Measurements from ENCODE around the gene CCDC142.
A peak's percentile ranks its signal among the peaks of the same experiment; 100 is the strongest.
"Not testable (repeated sequence)": the region's sequence is repeated elsewhere in the genome, so short reads cannot be mapped to it uniquely, and the experiment has no call there.

Gene CCDC142

DNA sequence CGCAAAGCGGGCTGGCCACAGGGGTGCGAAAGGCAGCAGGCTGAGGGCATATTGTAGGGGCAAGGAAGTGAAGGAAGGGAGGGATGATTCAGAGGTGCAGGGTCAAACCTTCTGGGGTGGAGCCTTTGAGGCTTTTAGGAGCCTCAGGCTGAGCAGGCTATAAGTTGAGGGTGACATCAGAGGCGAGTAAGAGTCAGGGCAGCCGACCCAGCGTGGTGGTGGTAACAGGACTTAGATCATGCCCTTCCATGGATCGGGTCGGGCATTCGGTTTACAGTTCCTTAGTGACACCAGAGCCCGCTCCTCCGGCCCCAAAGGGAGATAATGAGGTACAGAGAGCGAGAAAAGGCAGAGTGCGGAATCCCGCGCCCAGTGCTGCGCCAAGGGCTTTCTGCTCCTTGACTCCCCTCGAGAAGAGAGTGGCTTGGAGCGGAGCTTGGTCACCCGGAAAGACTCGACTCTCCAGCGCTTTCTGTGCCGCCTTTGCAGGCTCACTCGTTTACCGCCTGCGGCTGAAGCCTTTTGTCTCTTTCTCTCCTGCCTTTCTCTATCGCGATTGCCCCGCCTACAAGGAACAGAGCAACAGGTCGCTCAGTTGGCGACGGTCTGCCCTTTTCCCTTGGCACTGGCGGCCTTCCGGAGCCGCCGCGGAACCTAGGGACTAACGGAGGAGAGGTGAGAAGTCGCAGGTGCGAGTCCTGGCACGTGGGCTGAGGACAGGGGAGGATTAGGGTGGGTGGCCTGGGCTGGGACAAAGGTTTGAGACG lies 15.9 kb upstream of the CCDC142 start:
- peak; percentile 66 for DNase-seq

DNA sequence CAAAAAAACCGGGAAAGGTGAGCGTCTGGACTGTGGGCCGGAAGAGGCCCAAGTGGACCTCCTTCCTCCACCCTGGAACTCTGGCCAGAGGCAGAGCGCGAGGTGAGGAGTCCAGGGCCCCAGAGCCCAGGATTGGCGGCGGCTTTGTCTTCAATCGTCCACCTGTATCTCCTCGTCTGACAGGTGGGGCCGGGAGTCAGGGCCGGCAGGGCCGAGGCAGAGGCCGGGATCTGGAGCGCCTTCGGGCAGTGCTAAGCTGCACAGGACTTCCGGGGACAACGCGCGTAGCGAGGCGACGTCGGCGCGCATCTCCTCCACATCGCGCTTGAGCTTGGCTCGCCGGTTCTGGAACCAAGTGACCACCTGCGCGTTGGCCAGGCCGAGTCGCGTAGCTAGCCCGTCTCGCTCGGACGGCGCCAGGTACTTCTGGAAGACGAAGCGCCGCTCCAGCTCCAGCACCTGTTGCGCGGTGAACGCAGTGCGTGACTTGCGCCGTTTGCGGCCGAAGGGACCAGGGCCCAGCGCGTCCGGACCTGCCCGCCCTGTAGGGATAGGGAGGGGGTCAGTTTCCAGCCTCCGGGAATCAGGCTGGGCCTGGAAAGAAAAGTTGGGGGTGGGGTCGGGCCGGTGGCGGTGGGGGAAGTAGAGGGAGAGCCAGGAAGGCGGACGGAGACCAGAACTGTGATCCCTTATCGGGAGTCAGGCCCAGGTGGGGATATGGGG lies 15.1 kb upstream of the CCDC142 start:
- peak; percentile 56 for DNase-seq

DNA sequence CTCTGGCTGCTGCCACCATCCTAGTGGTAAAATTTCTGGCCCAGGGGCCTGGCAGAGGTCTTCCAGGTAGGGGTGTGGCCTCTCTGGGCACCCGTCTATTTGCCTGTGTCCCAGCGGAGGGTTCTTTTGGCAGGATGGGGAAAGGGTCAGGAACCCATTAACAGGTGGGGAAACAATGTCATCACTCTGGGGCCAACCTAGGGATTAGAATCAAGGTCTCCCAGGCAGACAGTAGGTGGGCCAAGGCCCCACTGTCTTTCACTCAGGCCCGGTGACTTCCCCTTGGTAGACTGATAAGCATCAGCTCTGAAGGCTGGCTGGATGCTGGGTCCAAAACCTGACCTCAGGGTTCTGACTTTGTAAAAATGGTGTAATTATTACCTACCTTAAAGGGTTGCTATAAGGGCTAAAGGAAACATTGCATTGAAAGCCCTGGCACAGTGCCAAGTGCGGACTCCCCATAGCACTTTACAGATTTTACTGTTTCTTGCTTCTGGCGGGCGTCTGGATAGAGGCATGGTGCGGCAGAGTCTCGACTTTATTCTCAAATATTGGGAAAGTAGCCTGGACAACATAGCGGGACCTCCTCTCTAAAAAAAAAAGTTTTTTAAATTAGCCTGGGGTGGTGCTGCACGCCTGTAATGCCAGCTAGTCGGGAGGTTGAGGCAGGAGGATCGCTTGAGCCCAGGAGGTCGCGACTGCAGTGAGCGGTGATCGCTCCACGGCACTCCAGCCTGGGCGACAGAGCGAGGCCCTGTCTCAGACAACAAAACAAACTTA lies 14.4 kb upstream of the CCDC142 start:
- no peak for DNase-seq

DNA sequence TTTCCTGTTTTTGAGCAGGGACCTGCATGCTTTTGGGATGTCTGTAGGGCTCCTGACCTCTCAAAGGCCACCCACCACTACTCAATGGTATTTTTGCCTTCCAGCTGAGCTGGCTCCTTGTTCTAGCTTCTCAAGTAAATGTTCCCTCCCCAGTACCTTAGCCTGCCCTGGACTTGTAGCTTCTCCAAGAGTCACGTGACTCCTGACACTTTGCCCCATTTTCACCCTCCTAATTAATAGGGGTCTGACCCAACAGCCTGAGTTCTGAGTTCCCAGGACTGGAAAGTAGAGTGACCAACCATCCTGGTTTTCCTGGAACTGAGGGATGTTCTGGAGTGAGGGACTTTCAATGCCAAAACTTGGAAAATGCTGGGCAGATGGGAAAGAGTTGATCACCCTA lies 12.6 kb upstream of the CCDC142 start:
- no peak for DNase-seq

DNA sequence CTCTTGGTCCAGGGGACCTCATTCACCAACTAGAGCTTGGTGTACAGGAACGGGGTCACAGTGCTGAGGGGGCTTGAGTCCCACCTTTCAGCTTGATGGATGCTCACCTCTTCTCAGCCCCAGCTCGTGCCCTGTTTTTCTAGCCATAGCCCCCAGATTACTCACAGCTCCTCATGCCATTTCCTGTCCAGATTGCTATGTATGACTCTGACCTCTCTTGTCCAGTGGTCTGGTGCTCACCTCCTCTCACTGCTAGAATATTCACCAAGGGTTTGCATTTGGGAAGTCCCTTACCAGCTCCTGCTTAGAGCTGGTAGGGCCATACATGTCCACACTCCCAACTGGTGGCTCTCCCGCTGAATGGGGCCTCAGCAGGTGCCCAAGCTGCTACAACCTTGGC lies 10.7 kb upstream of the CCDC142 start:
- no peak for DNase-seq

DNA sequence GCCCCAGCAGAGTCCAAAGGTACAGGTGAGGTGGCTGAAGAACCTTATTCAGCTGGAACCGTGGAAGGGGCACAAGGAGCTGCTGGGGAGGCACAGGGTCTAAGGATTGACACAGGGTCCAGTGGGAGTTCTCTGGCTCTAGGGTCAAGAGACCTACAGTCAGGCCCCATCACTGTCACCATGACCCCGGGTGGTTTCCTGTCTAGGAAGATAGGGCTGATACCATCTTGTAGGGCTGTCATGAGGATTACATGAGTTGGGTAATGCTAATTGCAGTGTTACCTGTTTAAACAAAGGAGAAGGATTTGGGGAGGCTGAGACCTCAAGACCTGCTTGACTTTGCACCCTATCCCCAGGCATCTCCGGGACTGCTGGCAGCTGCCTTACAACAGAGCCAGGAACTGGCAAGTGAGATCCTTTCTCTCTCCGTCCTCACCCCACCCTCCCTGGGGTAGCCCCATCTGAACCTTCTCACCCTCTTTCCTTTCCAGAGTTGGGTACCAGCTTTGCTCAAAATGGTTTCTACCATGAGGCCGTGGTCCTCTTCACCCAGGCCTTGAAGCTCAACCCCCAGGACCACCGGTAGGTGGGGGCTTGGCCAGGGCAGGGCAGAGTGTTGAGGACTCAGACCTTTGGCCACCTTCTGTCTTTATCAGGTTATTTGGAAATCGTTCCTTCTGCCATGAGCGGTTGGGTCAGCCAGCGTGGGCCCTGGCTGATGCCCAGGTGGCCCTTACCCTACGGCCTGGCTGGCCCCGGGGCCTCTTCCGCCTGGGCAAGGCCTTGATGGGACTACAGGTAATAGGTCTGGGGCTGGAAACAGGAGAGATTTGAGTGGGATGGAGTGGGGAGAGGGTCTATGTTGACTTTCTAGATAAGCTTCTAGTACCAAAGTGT lies 9.1 kb upstream of the CCDC142 start:
- DNase-seq, result no peak

DNA sequence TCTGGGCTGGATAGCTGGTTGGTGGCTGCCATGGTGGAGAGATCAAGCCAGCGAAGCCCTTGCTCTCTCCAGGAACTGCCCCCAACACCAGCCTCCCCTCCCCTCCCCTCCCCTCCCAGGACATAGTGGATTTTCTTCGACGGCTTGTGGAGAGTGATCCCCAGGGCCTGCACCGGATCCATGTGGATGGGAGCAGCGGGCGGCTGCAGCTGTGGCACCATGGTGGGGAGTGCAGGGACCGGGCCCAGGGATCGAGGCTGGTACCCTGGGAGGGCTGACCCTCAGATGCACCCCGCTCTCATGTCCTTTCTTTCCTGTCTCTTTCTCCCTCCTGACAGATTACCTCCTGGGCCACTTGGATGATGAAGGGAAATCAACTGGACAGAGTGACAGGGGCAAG lies 7.1 kb upstream of the CCDC142 start:
- no peak for DNase-seq

DNA sequence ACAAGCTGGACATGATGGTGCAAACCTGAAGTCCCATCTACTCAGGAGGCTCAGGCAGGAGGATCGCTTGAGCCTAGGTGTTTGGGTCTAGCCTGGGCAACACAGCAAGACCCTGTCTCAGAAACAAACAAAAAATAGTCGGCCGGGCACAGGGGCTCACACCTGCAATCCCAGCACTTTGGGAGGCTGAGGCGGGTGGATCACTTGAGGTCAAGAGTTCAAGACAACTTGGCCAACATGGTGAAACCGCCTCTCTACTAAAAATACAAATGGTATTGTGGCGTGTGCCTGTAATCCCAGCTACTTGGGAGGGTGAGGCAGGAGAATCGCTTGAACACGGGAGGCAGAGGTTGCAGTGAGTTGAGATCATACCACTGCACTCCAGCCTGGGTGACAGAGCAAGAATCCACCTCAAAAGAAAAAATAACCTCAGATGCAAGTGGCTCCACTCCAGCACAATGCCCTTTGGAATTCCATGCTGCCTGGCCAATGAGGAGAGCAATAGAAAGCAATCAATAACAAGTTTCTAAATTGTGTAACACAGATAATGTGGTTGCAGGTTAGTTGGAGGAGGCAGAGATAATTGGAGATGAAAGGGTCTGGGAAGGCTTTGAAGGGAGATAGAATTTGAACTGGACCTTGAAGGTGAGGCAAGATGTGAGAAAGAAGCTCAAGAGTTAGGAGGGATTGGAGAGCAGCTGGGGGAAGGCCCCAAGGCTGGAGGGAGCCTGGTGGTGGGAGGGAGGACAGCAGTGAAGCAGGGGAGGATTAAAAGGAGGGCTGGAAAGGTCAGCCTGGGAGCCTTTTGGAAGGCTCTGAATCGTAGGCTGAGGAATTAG lies 6.1 kb upstream of the CCDC142 start:
- no peak for DNase-seq

DNA sequence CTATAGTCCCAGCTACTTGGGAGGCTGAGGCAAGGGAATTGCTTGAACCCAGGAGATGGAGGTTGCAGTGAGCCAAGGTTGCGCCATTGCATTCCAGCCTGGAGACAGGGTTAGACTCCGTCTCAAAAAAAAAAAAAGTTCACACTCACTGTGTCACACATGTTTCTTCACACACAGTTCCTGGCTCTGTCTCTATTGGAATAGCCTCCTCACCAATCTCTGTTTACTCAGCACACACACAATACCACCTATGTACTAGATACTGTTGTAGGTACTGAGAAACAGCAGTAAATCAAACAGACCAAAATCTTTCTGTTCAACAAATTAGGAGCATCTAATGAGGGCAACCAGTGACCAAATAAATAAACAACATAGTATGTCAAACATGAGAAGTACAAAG lies 3.3 kb upstream of the CCDC142 start:
- no peak for DNase-seq

DNA sequence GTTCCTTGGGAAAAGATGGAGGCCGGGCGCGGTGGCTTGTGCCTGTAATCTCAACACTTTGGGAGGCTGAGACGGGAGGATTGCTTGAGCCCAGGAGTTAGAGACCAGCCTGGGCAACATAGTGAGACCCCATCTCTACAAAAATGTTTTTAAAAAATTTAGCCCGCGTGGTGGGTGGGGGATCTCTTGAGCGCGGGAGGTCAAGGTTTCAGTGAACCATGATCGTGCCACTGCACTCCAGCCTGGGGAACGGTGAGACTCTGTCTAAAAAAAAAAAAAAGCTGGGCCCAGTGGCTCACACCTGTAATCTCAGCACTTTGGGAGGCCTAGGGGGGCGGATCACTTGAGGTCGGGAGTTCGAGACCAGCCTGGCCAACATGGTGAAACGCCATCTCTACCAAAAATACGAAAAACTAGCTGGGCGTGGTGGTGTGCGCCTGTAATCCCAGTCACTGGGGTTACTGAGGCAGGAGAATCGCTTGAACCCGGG lies 922 bp upstream of the CCDC142 start:
- not testable (repeated sequence) for DNase-seq

DNA sequence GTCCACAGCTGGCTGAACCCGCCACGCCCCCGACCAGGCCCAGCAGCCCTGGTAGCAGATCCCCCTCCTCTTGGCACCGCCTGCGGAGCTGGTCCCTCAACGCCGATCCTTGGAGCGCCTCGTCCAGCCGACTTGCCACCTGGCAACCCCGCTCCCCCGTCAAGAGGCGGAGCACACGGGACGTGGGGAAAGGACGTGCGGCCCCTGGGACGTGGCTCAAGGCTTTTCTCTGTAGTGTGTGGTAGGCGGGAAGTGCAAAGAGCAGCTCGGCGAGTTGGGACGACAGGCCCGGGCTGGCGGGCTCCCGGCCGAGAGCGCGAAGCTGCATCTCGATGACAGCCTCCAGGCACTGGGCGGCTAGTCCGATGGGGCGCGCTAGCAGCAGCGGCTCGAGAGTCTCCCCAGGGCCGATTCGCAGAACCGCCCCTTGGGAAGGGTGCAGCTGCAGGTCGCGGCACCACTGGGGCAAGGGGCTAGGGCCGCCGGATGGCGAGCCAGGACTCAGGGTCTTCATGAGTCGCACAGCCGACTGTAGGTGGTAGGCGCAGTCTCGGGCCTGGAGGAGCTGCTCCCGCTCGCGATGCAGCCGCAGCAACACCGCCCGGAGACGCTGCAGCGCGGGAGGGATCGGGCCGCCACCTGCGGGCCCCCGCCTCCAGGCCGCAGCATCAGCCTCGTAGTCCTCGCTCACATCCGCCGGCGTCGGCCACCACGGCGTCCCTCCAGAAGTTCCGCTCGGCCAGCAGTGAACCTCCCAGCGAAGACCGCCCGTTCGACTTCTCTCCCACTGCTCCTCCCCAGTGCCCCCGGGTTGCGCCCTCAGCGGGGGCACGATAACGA lies 617 bp downstream of the CCDC142 start:
- peak; percentile 84 for DNase-seq

DNA sequence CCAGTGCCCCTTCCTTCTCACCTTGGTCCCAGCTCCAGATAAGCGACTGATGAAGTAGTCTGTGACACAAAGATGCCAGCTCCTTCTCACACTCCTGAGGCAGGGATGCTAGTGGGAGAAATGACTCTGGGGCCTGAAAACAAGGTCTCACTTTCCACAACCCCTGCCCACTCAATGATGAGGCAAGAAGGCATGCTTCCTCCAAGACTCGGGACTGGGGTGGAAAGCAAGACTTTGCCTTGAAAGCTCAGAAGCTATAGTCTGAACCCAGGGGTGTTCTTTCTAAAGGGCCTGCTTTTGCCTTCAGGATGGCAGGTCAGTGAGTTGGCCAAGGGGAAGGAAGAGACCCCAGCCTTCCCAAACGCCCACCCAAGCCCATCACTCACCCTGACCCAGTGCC lies 1.4 kb downstream of the CCDC142 start:
- no peak for DNase-seq

DNA sequence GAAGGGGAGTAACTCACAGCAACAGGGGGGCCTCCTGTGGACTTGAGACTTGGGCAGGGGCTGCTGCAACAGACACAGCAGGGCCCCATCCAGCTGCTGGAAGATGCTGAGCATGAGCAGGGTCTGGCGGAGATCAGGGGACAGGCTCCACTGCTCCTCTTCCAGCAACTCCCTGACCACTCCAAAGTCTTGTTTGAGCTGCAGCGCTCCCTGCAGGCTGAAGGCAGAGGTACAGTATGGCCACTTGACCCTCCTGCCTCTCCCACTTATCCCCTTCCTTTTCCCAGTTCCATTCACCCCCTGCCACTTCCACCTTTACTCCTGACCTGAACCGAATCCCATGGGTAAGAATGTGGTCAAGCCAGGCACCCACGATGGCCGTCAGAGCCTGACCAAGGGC lies 7.9 kb downstream of the CCDC142 start:
- no peak for DNase-seq

DNA sequence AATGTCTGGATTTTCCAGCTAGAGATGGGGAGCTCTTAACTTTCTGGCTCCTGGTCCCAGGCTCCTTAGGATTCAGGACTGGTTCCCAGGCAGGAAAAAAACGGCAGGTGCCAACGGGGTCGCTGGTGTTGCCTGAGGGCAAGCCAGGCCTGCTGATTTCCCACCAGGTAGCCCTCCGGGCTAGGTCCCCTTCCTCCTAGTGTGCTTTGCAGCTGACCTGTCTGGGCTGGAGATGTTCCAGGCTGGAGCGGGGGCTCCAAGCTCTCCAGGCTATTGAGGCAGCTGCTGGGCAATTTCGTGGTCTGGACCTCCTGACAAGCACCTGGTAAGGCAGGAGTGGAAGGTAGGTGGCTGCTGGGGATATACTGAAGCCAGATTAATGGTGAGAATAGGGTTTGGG lies 8.3 kb downstream of the CCDC142 start:
- DNase-seq, result no peak

DNA sequence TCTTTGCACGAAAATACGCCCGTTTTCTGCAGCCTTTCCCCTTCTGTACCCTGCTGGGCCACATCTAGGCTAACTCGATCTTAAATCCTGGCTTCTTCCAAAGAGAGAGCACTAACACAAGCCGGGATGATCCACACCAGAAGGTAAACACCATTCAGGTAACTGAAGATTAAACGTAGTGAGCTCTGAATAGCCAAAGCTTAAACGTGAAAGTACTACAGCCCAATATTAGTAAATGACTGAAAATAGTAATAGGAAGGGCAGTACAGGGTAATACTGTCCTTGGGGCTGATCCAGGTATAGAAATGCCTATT lies 9.9 kb downstream of the CCDC142 start:
- no peak for DNase-seq

DNA sequence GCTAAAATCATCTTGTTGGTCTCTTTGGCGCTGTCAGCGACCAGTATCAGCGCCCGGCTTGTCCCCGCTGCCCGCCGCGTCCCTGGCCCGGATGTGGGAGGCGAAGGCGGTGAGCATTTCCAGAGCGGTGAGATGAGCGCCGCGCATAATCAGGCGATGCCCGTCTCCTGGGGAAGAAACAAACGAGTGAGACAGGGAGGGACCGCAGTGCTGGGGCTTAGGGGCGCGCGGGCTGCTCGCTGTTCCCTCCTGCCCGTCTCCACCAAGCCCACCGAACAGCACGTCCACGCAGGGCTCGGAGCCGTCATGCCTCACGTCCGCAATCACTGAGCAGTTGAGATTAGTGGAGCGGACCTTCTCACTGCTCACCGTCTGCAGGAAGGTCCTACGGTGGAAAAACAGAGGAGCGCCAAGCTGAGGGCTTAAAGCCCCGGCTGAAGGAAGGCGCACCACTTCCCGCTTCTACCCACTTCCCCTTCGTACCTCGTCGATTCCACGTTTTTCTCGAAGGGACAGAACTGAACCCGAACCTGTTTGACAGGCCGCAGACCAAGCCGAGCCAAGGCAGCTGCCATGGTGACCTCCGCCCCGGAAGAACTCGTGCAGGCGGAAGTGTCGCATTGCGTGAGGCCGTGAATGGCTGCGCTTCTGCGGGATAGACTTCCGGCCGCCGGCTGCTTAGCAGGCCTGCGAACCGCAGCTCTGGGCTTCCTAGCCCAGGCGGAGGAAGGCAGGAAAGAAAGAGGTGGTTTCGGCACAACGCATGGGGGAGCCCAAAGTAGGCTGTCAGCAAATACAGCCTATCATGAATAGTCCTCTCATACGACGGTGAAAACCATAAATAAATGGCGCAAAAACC lies 10.5 kb downstream of the CCDC142 start, which contains the start of gene MRPL53:
TSS of gene MRPL53 (minus strand) at position 595 of the 859 bp plus-strand sequence. CDS start at position 575, 20 bp downstream.
- peak; percentile 98 for DNase-seq

DNA sequence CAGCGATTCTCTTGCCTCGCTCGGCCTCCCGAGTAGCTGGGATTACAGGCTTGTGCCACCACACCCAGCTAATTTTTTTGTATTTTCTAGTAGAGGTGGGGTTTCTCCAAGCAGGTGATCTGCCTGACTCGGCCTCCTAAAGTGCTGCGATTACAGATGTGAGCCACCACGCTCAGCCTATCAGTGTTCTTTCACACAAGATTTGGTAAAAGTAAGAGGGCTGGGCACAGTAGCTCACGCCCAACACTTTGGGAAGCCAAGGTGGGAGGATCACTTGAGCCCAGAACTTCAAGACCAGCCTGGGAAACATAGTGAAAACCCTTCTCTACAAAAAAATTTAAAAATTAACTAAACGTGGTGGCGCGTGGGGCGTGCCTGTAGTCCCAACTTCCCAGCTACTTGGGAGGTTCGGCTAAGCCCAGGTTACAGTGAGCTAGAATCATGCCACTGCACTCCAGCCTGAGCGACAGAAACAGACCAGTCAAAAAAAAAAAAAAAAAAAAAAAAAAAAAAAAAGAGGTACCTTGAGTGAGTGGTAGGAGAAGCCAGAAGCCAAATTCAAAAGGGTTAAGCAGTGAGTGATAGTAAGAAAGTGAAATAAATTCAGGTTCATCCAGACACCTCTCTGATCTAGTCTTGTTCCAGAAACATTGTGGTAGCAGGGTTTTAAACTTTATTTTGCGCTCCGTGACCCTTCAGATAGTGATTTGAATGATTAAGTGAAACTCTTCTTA lies 11.3 kb downstream of the CCDC142 start:
- no peak for DNase-seq

DNA sequence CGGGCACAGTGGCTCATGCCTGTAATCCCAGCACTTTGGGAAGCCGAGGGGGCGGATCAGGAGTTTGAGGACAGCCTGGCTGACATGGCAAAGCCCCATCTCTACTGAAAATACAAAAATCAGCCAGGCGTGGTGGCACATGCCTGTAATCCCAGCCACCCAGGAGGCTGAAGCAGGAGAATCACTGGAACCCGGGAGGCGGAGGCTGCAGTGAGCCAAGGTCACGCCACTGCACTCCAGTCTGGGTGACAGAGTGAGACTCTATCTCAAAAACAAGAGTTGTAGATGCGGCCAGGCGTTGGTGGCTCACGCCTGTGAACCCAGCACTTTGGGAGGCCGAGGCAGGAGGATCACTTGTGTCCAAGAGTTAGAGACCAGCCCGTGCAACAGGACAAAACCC lies 12.1 kb downstream of the CCDC142 start:
- DNase-seq, result not testable (repeated sequence)

DNA sequence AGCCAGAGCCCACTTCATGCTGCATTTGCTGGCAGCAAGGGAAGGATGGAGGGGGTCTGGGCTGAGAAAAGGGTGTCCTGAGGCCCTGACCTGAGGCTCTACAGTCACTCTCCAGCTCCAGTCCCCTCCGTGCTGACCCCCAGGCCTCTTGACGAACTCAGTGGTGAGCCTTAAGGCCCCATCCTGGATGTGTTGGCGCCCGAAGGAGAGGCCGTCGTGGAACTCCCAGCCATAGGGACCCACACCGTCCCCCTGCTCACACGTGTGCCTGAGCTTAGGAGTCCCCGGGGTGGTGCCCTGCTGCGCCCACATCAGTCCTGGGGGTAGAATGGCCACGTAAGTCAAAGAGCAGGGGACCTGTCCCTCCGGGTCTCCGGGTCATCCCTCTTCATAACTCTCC lies 18.4 kb downstream of the CCDC142 start:
- no peak for DNase-seq
